ENCODE data around the gene TAF4.
A peak's percentile ranks its signal among the peaks of the same experiment; 100 is the strongest.
"Not testable (repeated sequence)": the region's sequence is repeated elsewhere in the genome, so short reads cannot be mapped to it uniquely, and the experiment has no call there.

The TAF4 gene

DNA sequence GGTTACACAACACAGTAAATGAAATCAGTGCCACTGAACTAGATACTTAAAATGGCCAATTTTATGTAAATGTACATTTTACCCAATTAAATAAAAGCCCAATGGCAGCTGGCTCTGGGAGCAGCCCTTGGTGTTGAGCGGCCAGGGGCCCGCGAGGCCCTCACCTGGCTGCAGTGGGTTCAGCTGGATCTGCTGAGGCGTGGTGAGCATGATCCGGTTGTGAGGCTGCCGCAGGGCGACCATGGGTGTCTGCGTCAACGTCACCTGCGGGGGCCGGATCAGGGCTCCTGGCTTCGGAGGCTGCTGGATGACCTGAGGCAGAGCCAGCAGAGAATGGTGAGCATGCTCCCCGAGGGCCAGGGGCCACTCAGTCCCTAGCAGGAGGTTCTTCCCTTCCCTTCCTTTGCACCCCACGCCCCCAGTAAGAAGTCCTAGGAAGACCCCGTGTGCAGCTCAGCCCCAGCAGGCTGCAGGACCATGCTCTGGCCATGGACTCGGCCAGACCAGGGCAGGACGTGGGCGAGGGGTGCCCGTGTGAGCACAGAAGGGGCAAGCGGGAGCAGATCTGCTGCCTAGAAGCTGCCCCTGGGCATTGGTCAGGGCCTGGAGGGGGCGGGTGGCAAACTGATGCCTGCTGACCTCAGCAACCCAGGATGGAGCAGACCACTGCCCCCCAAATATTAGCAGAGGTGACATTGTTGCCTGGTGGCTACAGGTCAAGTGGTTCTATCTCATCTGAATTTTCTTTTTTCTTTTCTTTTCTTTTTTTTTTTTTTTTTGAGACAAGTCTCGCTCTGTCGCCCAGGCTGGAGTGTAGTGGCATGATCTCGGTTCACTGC is 61.9 kb downstream of the TAF4 start:
- DNase-seq (ENCODE audit: low spot score): no peak

DNA sequence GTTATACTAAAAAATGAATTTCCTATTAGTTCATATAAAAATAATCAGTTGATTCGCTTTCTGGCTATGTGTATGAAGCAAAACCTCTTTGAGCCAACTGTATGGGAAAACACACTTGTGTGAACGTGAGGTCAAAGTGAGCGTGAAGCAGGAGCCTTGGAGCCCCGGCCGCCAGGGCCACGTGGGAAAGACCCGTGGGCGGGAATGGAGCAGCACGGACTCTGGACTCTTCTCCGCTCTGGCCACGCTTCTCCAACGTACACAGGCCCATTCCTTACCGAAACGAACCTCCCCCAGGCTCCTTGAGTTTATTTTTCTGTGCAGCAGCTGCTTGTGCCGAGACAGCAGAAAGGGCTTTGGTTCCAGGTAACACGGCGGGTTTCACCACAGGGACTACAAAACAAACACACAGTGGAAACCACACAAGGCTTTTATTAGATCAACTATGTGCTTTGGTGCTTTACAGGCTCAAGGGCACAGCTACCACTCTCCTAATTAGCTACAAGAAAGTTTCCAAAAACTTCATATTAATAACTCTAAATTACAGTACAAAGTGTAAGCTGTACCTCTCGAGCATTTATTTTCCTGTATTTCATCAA is 62.7 kb downstream of the TAF4 start:
- no peak for DNase-seq (ENCODE audit: low spot score)

DNA sequence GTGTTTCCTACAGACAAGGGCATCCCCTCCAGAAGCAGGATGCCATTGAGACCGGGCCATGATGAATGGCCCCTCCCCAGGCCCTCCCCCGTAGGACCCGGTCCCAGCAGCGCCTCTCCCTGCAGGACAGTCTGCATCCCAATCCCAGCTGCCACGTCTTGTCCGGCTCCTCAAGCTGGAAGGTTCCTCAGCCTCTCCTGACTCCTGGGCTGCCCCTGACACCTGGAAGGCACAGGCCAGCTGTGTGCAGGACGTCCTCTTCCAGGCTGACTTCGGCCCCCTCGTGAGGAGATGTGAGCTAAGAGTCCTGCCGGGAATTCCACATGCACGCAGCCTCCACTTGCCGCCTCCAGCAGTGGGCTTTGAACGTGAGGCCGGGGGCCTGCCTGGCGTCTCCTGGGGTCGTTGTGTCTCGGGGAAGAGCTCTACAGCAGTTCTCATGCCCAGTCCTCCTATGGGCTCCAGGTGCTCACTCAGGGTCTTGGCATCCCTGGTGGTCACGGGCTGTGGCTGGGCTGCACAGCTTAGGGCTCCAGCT is 64.4 kb downstream of the TAF4 start:
- no peak for DNase-seq (ENCODE audit: low spot score)

GRCh38 chr20:61998343-61999121 is 67.1 kb downstream of the TAF4 start:
- DNase-seq (ENCODE audit: low spot score): no peak

DNA sequence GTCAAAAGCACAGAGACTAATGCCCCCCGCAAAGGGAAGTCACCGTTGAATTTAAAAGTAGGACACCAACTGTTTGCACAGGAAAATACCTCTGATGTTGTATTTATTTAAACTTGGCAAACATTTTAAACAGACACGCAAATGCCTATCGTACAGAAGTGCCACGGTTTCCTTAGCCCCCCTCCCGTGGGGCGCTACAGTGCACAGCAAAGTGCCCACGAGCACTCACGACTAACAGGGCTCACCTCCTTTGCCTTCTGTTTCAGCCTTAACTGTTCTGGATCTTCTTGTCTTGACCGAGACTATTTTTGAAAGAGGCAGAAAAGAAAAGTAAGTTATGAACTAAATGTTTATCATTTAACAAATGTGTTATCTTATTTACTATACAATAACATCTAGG is 67.8 kb downstream of the TAF4 start:
- DNase-seq (ENCODE audit: low spot score): no peak

- no peak for DNase-seq (ENCODE audit: low spot score)
Measured at GRCh38 chr20:61997372-61997771, 68.3 kb downstream of the TAF4 start.

GRCh38 chr20:61994546-61994945 is 71.1 kb downstream of the TAF4 start:
- no peak for DNase-seq (ENCODE audit: low spot score)

DNA sequence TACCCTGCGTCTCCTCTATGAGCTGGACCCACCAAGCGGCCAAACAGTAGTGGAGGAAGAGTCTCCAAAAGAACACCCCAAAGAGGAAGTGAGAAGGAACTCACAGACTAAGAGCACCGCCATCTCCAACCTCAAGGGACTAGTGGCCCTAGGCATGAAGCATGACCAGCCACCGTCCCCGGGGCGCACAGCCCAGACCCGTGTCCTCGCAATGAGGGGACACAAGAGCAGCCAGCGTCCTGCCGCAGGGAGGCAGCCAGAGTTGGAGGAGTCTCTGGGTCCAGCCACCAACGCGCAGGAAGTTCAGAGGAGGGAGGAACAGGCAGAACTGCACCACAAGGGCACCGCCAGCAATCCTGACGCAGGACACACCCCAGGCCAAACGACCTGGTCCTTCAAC is 72.6 kb downstream of the TAF4 start:
- DNase-seq (ENCODE audit: low spot score): no peak

GRCh38 chr20:61991476-61991875 is 74.2 kb downstream of the TAF4 start:
- no peak for DNase-seq (ENCODE audit: low spot score)

DNA sequence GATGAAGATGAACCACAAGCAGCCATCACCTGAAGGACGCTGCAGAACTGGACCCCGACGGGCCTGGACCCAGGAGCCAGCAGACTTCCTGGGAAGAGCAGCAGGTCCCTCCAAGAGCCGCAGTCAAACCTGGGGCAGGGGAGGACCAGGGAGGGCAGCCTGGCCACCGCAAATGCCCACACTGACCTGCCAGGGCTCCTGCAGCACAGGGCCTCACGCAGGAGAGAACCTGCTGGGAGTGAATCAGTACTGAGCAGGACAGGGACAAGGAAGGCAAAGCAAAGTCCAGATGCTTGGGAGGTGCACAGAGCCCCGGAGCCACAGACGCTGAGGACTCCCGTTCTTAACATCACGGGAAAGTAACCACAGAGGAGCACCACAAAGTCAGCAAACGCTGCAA is 75.2 kb downstream of the TAF4 start:
- DNase-seq (ENCODE audit: low spot score): no peak

DNA sequence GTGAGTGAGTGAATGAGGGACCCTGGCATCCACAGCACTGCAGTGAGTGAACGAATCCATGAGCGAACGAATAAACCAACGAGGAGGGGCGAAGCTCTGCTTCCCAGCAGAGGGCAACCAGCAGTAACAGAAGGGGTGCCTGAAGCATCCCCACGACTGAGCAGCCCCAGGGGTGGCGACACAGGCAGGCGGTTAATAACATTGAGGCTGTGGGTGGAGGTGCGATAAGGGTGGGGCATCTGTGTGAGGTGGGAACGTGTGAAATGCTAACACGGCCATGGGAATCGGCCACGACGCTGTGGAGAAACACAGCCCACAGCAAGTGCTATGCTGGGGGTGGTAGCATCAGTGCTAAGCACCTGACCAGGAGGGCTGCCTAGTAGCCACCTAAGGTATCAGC is 75.9 kb downstream of the TAF4 start:
- no peak for DNase-seq (ENCODE audit: low spot score)

DNA sequence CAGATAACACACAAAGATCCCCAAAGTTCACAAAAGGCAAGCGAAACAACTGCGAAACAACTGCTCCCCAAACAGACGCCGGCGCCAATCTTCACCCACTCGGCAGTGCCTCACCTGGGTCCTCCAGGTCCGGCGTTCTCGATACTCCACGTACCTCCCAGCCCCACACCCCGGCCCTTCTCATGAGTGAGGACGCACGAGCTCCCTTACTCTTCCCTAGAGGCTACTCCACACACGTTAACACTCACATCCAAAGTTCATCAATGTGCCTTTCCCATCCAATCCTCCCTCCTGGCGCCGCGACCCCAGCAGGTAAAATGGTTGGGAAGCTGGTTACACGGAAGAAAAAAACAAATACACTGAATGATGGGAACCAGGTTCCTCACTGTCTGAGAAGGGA is 77.0 kb downstream of the TAF4 start:
- DNase-seq (ENCODE audit: low spot score): no peak

DNA sequence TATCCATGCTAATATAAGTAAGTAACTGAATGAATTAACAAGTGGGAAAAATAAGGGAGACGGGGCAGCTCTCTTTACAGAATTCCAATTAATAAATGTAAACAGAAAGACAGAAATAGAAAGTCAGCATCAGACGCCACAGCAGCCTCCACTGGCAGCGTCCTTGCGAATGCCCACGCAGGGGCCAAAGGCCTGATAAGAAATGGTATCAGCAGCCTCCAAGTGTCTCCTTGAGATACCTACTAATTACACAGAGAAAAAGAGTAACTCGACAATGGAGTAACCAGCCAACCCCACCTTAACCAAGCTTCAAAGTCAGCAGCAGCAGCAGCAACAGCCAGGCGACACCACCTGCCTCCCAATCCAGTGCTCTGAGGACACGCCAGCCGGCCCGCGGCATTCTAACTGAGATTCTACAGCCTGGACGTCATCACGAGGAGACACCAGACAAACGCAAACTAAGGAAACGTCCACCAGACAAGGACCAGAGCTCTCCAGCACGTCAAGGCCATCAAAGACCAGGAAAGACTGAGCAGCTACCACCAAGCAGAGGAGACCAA is 78.8 kb downstream of the TAF4 start:
- no peak for DNase-seq (ENCODE audit: low spot score)

DNA sequence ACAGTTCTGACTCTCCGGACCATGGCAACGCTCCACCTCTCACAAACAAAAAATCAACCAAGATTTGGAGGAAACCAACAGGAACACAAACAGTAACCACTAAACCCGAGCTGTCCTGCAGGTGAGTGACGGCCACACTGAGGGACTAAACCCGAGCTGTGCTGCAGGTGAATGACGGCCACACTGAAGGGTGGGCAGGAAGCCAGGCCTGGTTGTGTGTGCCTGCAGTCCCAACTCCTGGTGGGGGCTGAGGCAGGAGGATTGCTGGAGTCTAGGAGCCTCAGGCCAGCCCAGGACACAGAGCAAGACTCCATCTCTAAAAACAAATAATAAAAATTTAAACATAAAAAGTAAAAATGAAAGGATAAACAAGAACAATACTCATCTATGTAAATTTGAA is 80.6 kb downstream of the TAF4 start:
- DNase-seq (ENCODE audit: low spot score): no peak

DNA sequence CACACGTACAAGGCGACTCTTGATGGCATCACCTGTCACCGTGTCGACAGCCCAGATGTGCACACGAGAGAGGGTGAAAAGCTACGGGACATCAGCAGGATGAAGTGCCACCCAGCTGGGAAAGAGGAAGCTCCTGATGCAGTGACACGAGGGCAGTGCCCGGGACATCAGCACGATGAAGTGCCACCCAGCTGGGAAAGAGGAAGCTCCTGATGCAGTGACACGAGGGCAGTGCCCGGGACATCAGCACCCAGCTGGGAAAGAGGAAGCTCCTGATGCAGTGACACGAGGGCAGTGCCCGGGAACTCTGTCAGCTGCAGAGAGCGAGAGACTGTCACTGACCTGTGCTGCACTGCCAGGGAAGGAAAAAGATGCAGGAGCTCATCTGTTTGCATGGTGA is 81.2 kb downstream of the TAF4 start:
- DNase-seq (ENCODE audit: low spot score): not testable (repeated sequence)

DNA sequence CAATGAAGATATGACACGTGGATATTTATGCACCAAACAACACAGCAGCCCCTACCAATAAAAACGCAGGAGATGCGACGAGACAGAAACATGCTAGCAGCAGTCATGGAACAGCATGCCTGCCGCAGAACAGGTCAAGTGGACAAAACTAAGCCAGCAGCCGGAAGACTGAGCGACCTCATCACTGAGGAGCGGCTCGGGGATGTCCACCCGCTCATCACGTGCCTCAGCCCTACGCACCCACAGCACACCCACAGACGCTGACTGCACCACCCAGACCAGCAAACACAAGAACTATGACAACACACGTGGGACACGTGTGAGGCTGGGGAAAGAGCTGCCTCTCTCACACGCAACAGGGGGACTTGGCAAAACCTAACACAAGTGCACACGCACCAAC is 81.7 kb downstream of the TAF4 start:
- no peak for DNase-seq (ENCODE audit: low spot score)

DNA sequence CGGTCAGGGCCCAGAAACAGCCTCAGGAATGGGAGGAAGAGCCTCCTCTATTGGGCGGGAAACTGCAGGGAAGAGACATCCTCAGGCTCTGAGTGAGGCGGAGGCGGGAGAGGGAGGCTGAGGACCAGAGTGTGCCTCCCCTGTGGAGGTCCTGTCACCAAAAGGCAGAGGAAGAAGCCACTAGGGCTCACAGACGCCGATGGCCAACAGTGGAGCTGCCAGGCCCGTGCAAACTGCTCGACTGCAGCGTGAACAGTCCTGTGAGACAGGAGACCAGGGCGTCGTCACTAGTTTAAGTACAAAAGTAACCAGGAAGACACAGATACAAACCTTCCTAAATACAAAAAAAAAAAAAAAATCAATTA is 82.7 kb downstream of the TAF4 start:
- no peak for DNase-seq (ENCODE audit: low spot score)

- no peak for DNase-seq (ENCODE audit: low spot score)
Measured at GRCh38 chr20:61982191-61982950, 83.3 kb downstream of the TAF4 start.

GRCh38 chr20:61981691-61982090 is 84.0 kb downstream of the TAF4 start:
- not testable (repeated sequence) for DNase-seq (ENCODE audit: low spot score)

GRCh38 chr20:61980647-61981583 is 84.8 kb downstream of the TAF4 start:
- peak; percentile 28 for DNase-seq (ENCODE audit: low spot score)
